ENCODE measurements around the gene MGAT3. TPM values are rescaled to one million over a fixed set of nuclear protein-coding genes. Genes with fewer than 3 reads are reported as not detected.

Gene MGAT3
- total and polyA plus RNA-seq, 2 donors from 2014 or later: 2.7 to 5.4 TPM

DNA sequence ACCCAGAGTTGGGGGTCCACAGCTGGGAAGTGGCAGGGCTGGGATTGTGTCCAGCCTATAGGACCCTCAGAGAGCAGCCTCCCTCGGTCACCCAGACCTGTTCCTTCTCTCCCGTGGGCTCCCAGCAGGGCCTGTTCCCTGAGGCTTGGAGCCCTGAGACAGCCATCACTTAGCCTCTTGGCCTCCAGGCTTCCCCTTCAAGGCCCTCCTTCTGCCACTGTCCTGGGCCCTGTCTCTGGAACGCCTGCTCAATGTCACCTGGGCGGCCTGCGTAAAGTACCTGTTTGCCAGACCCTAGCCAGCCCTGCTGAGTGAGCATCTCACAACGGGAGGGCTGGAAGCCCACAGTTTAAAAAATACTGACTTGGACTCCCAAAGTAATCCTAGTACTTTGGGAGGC lies 6.5 kb downstream of the MGAT3 start:
- H3K27me3 ChIP-seq (ENCODE audit: control insufficient read depth, insufficient read depth, low read length): no peaks in the 10 kb centered on the region
- H3K9me3 ChIP-seq (ENCODE audit: control insufficient read depth in 2 of 3, insufficient read depth in 1 of 3, low read length in 3 of 3): no peaks in the 10 kb centered on the region
- H3K4me1 ChIP-seq (ENCODE audit: control insufficient read depth in 2 of 3, insufficient read depth in 2 of 3, low read depth in 1 of 3, low read length in 3 of 3): peaks cover 0 to 21% (median 3%) of the 10 kb centered on the region in 3 donors
- DNase-seq (peak in 1 of 5 donors; percentile 48), FAIRE-seq (no peak)
- intact Hi-C loops (cut with DNase I): no loop called here
- no peak for TF ChIP-seq CTCF (IDR thresholded peaks at IDR 0.05; ENCODE audit: borderline replicate concordance, extremely low read depth, insufficient read depth)
- H3K9ac ChIP-seq (ENCODE audit: low read length in 3 of 3): no peak overlapping the region
- no peak overlapping the region for H3K4me3 ChIP-seq (ENCODE audit: low read length in 3 of 3)
- H3K36me3 ChIP-seq (ENCODE audit: control insufficient read depth in 2 of 3, insufficient read depth in 3 of 3, low read length in 3 of 3): no peaks in the 10 kb centered on the region
- H3K27ac ChIP-seq (ENCODE audit: low read depth in 2 of 2, low read length in 2 of 2): peak overlapping the region; percentile 27 to 80

- intact Hi-C loops (cut with DNase I): no loop called here
- H3K36me3 ChIP-seq (ENCODE audit: control insufficient read depth in 2 of 3, insufficient read depth in 3 of 3, low read length in 3 of 3): no peaks in the 10 kb centered on the region
- H3K27ac ChIP-seq (ENCODE audit: low read depth in 2 of 2, low read length in 2 of 2): no peak overlapping the region
- no peak for FAIRE-seq
- H3K9ac ChIP-seq (ENCODE audit: low read length in 3 of 3): no peak overlapping the region
- H3K27me3 ChIP-seq (ENCODE audit: control insufficient read depth, insufficient read depth, low read length): no peaks in the 10 kb centered on the region
- peaks cover 0 to 23% (median 7%) of the 10 kb centered on the region in 3 donors for H3K4me1 ChIP-seq (ENCODE audit: control insufficient read depth in 2 of 3, insufficient read depth in 2 of 3, low read depth in 1 of 3, low read length in 3 of 3)
- no peak overlapping the region for H3K4me3 ChIP-seq (ENCODE audit: low read length in 3 of 3)
- TF ChIP-seq CTCF (IDR thresholded peaks at IDR 0.05; ENCODE audit: borderline replicate concordance, extremely low read depth, insufficient read depth): no peak
- DNase-seq: peak in 1 of 5 donors; percentile 69
- H3K9me3 ChIP-seq (ENCODE audit: control insufficient read depth in 2 of 3, insufficient read depth in 1 of 3, low read length in 3 of 3): no peaks in the 10 kb centered on the region
These were observed 7.1 kb downstream of the MGAT3 start for GRCh38 chr22:39463931-39464390.

GRCh38 chr22:39466228-39467006 lies 9.6 kb downstream of the MGAT3 start:
- Histone ChIP-seq H3K27ac (ENCODE audit: low read depth in 2 of 2, low read length in 2 of 2) (peak overlapping the region in 1 of 2 donors; percentile 55), H3K36me3 (ENCODE audit: control insufficient read depth in 2 of 3, insufficient read depth in 3 of 3, low read length in 3 of 3) (no peaks in the 10 kb centered on the region), H3K9me3 (ENCODE audit: control insufficient read depth in 2 of 3, insufficient read depth in 1 of 3, low read length in 3 of 3) (no peaks in the 10 kb centered on the region), H3K4me3 (ENCODE audit: low read length in 3 of 3) (no peak overlapping the region), H3K4me1 (ENCODE audit: control insufficient read depth in 2 of 3, insufficient read depth in 2 of 3, low read depth in 1 of 3, low read length in 3 of 3) (peaks cover 0 to 32% (median 12%) of the 10 kb centered on the region in 3 donors), H3K27me3 (ENCODE audit: control insufficient read depth, insufficient read depth, low read length) (no peaks in the 10 kb centered on the region), H3K9ac (ENCODE audit: low read length in 3 of 3) (no peak overlapping the region)
- DNase-seq: no peak
- intact Hi-C loops (cut with DNase I): no loop called here
- no peak for FAIRE-seq
- no peak for TF ChIP-seq CTCF (IDR thresholded peaks at IDR 0.05; ENCODE audit: borderline replicate concordance, extremely low read depth, insufficient read depth)

Measured in kidney (tissue), 14 donors.